SHP77 treated with DMSO at 0.1 percent for 48 hours (cell line): Measurements from ENCODE around the gene FBXW7.

Source experiments
- DNase-seq: peaks from one replicate; lab custom pipeline; 2025; lab: John Stamatoyannopoulos, UW

FBXW7 gene

GRCh38 chr4:152510349-152511147 is 25.3 kb downstream of the FBXW7 start:
- no peak for DNase-seq

- no peak for DNase-seq
Observed at GRCh38 chr4:152509595-152510225, 26.2 kb downstream of the FBXW7 start.

DNA sequence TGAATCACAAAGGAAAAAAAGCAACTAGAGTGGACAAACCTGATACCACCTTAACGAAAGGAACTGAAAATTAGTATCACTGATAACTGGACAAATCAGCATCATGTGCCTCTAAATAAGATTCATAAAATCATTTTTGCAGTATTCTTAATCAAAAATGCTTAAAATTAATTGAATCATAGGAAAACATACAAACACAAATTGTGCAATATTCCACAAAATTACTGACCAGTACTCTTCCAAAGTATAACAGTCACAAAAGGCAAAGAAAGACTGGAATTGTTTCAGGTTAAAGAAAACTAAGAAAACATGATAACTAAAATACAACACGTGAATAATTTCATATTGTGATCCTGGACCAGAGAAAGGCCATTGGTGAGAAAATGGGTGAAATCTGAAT is 27.1 kb downstream of the FBXW7 start:
- no peak for DNase-seq

GRCh38 chr4:152508386-152508785 is 27.5 kb downstream of the FBXW7 start:
- DNase-seq: no peak

- no peak for DNase-seq
Observed at GRCh38 chr4:152503653-152504290, 32.1 kb downstream of the FBXW7 start.

DNA sequence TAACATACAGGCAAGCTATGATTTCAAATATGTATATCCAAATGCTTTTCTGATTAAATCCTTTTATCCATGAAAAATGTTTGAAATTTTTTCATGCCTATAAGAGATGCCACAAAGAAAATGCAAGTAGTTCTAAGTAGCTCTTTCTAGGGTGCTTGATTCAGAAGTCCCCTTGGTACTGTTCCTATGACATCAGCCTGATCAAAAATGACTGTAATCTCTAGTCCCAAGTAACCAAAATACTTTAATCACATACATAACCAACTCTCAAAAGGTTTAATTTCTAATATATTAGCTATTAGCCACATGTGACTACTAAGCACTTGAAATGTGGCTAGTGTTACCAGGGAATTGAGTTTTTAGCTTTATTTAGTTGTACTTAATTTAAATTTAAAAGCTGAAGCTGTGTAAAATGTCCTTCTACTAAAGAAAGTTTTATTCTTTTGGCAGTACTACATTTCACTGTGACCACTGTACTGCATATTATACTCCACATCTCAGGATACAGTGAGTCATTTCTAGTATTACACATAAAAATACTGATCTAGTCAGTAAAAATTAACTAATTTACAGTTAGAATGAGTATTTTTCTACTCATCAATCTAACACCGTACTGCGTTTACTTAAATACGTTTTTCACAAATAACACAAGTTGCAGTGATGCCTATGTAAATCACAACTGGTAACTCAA is 33.9 kb downstream of the FBXW7 start:
- no peak for DNase-seq

DNA sequence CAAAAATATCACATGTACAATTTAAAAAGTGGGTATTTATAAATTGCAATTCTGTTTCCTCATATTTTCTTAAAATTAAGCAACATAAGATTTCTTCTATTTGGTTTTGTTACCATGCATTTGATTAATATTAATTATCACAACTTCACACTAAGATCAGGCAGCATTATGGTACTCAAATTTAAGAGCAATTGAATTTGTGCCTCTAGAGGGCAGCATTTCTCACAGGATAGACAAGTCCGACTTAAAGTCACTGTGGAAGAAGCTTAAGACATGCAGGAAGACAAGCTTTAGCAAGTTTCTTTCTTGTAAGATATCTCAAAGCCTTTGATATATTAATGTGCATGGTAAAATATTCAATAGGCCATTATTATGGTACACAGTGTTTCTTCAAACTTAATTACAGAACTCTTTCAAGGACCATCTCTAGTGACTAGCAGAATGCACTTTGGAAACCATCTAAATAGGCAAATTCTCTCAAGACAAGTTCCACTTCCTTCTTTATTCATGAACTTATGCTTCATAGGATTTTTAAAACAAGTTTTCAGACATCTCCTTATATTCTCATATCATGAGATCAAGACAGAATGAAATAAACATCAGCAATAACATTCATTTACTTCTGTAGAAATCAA is 35.0 kb downstream of the FBXW7 start:
- no peak for DNase-seq

DNA sequence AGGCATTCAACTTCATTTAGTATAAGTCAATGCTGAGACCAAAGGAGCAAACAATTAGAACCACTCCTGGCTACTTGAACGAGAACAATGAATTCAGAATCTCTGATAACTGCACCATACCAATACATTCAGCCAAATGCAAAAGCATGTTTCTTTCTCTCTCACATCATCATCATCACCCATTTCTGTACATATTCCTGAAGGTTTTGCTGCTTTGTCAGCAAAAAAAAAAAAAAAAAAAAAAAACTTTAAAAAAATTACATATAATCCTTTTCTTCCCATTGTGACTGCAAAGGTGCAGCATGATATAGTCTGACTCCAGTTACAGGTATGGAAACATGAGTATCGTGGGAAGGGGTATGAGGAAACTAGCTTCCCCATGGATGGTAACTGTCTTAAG is 35.6 kb downstream of the FBXW7 start:
- no peak for DNase-seq

- DNase-seq: no peak
Observed at GRCh38 chr4:152499344-152499743, 36.5 kb downstream of the FBXW7 start.

- DNase-seq: no peak
Observed at GRCh38 chr4:152494020-152494419, 41.9 kb downstream of the FBXW7 start.

- DNase-seq: no peak
Observed at GRCh38 chr4:152488246-152488645, 47.6 kb downstream of the FBXW7 start.

GRCh38 chr4:152486429-152487389 is 49.2 kb downstream of the FBXW7 start:
- DNase-seq: no peak

- DNase-seq: no peak
Observed at GRCh38 chr4:152485726-152486276, 50.1 kb downstream of the FBXW7 start.

- DNase-seq: no peak
Observed at GRCh38 chr4:152482211-152482610, 53.7 kb downstream of the FBXW7 start.

GRCh38 chr4:152480901-152481300 is 55.0 kb downstream of the FBXW7 start:
- DNase-seq: no peak

- DNase-seq: no peak
Observed at GRCh38 chr4:152480326-152480725, 55.6 kb downstream of the FBXW7 start.

DNA sequence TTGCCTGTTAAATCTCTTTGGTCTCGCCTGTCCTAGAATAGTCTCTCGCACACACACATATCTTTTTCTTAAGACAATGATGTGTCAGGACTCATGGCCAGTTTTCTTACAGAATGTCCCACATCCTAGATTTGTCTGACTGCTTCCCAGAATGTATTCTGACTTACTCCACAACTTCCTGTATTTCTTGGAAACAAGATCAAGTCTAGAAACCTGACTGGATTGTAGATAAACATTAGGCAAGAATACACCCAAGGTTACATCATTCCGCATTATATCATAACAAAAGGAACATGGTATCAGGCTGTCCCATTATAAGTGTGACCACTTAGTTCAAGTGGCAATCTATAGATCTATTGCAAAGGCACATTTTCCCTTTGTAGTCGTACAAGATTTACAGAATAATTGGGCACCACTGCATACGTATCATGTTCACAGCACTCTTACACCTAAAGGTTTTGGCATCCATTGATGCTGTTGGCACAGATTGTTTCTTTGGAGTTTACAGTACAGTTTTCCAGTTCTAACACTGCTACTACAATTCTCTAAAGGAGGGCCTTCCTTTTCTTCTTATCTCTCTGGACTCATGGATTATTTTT is 56.4 kb downstream of the FBXW7 start:
- DNase-seq: no peak

DNA sequence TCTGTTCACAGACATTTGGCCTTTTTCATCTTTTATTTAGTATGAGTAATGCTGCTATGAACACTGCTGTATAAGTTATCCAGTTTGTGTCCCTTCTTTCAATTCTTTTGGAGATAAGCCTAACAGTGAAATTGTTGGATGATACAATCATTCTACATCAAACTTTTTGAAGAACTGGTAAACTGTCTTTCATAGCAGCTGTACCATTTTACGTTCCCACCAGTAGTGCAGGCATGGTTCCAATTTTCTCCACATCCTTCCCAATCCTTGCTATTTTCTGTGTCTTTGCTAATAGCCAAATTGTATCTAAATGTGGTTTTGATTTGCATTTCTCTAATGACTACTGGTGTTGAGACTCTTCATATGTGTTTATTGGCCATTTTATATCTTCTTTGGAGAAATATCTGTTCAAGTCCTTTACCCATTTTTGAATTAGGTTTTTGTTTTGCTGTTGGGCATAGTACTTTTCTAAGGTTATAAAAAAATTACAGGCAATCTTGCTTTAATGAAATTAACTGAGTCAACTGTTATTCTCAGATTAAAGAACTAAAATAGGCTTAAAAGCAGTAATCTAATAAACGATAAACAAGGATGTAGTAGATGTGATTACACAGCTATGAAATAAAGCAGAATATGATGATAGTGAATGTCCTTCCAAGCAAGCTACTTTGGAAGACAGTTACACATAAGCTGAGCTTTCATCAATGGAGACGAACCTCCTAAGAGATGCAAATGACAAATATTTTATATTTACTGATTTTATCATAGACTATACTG is 57.2 kb downstream of the FBXW7 start:
- DNase-seq: no peak

DNA sequence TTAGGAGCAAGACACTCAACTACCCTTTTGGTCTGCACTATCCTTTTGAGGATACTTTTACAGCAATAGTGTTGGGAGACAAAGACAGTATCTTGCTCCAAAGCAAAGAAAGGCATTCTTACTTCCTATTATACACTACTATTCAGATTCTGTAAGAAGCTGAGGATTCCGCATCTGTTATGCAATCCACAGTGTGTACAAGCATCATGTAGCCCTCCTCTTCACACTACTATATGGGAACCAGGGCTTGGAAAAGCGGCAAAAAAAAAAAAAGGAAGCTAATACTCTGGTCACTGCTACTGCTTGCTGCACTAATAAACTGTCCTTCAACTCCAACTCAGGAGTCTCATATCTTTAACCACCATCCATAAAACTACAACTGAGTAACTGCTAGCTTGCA is 59.1 kb downstream of the FBXW7 start:
- DNase-seq: no peak
